ENCODE results near the gene SLC25A39. TPM values are rescaled to one million over a fixed set of nuclear protein-coding genes. Genes with fewer than 3 reads are reported as not detected.

SLC25A39 gene
- polyA plus RNA-seq, 3 donors from 2014 or later: 125 to 158 (median 127) TPM

GRCh38 chr17:44279666-44280391 is 44.8 kb downstream of the SLC25A39 start:
- Mint-ChIP-seq H3K27ac (peak overlapping the region; percentile 81 to 97 (median 87)), H3K4me3 (peak overlapping the region; percentile 46 to 72 (median 62)), H3K4me1 (peaks cover 22% of the 10 kb centered on the region in 2 donors), H3K36me3 (no peaks in the 10 kb centered on the region), H3K27me3 (ENCODE audit: low read depth in 3 of 3) (peaks cover 2 to 6% (median 5%) of the 10 kb centered on the region in 3 donors), H3K9me3 (no peaks in the 10 kb centered on the region)
- DNase-seq: peak; percentile 65 to 79 (median 73)

GRCh38 chr17:44279346-44279665 is 45.3 kb downstream of the SLC25A39 start:
- H3K9me3 Mint-ChIP-seq: no peaks in the 10 kb centered on the region
- H3K36me3 Mint-ChIP-seq: no peaks in the 10 kb centered on the region
- peak overlapping the region; percentile 46 to 72 (median 62) for H3K4me3 Mint-ChIP-seq
- DNase-seq: no peak
- peaks cover 22% of the 10 kb centered on the region in 2 donors for H3K4me1 Mint-ChIP-seq
- peak overlapping the region; percentile 81 to 97 (median 87) for H3K27ac Mint-ChIP-seq
- peaks cover 2 to 6% (median 5%) of the 10 kb centered on the region in 3 donors for H3K27me3 Mint-ChIP-seq (ENCODE audit: low read depth in 3 of 3)

GRCh38 chr17:44277976-44278375 is 46.6 kb downstream of the SLC25A39 start:
- Mint-ChIP-seq H3K4me1 (peaks cover 22% of the 10 kb centered on the region in 2 donors), H3K4me3 (no peak overlapping the region), H3K27ac (peak overlapping the region in 4 of 6 donors; percentile 46 to 84 (median 74)), H3K27me3 (ENCODE audit: low read depth in 3 of 3) (peaks cover 2 to 5% (median 5%) of the 10 kb centered on the region in 3 donors), H3K9me3 (no peaks in the 10 kb centered on the region), H3K36me3 (no peaks in the 10 kb centered on the region)
- DNase-seq: no peak

GRCh38 chr17:44273607-44274006 is 51.0 kb downstream of the SLC25A39 start:
- Mint-ChIP-seq H3K9me3 (no peaks in the 10 kb centered on the region), H3K4me3 (no peak overlapping the region), H3K27ac (no peak overlapping the region), H3K27me3 (ENCODE audit: low read depth in 3 of 3) (peaks cover 0 to 4% (median 0%) of the 10 kb centered on the region in 3 donors), H3K4me1 (peaks cover 0 to 1% of the 10 kb centered on the region in 2 donors), H3K36me3 (no peaks in the 10 kb centered on the region)
- DNase-seq: no peak

- peaks cover 0 to 4% (median 0%) of the 10 kb centered on the region in 3 donors for H3K27me3 Mint-ChIP-seq (ENCODE audit: low read depth in 3 of 3)
Observed at GRCh38 chr17:44272954-44273353, 51.7 kb downstream of the SLC25A39 start.

GRCh38 chr17:44272321-44272951 is 52.2 kb downstream of the SLC25A39 start:
- Mint-ChIP-seq H3K4me3 (no peak overlapping the region), H3K4me1 (no peaks in the 10 kb centered on the region)

More at GRCh38 chr17:44272954-44273353, 51.7 kb downstream of the SLC25A39 start:
- DNase-seq: no peak
- no peaks in the 10 kb centered on the region for H3K9me3 Mint-ChIP-seq
- no peak overlapping the region for H3K4me3 Mint-ChIP-seq
- H3K27ac Mint-ChIP-seq: no peak overlapping the region
- no peaks in the 10 kb centered on the region for H3K36me3 Mint-ChIP-seq
- H3K4me1 Mint-ChIP-seq: no peaks in the 10 kb centered on the region

More at GRCh38 chr17:44272321-44272951, 52.2 kb downstream of the SLC25A39 start:
- no peaks in the 10 kb centered on the region for H3K9me3 Mint-ChIP-seq
- DNase-seq: no peak
- H3K36me3 Mint-ChIP-seq: no peaks in the 10 kb centered on the region
- H3K27ac Mint-ChIP-seq: peak overlapping the region in 1 of 6 donors; percentile 80
- H3K27me3 Mint-ChIP-seq (ENCODE audit: low read depth in 3 of 3): peaks cover 0 to 4% (median 0%) of the 10 kb centered on the region in 3 donors

Other genes with a start within 250 kb of the SLC25A39 start
- gene HDAC5, start 201.2 kb downstream of the SLC25A39 start, polyA plus RNA-seq: 10 to 100 TPM; 12.0 to 28.7 (median 20.3) TPM
- gene HROB, start 182.9 kb downstream of the SLC25A39 start, polyA plus RNA-seq: 1 to 10 TPM in 1 of 3 donors, under 1 TPM in 1, not detected in 1; 0.22 to 1.0 TPM
- gene ASB16, start 154.1 kb downstream of the SLC25A39 start, polyA plus RNA-seq: under 1 TPM in 1 of 3 donors, not detected in 2; 0.27 TPM
- 10 to 100 TPM; 20.2 to 32.8 (median 26.5) TPM for gene TMUB2, start 137.9 kb downstream of the SLC25A39 start, polyA plus RNA-seq
- gene ATXN7L3, start 124.9 kb downstream of the SLC25A39 start, polyA plus RNA-seq: 10 to 100 TPM in 1 of 3 donors, 1 to 10 TPM in 2; 5.1 to 11.9 (median 6.8) TPM
- 10 to 100 TPM in 2 of 3 donors, 1 to 10 TPM in 1; 7.2 to 68.8 (median 21.6) TPM for gene UBTF, start 105.1 kb downstream of the SLC25A39 start, polyA plus RNA-seq
- under 1 TPM in 1 of 3 donors, not detected in 2; 0.23 TPM for gene SLC4A1, start 56.7 kb downstream of the SLC25A39 start, polyA plus RNA-seq
- gene RUNDC3A, start 16.2 kb downstream of the SLC25A39 start, polyA plus RNA-seq: not detected
- 100 to 1,000 TPM in 1 of 3 donors, 10 to 100 TPM in 2; 50.9 to 103 (median 73.3) TPM for gene GRN, start 20.5 kb upstream of the SLC25A39 start, polyA plus RNA-seq
- gene FAM171A2, start 39.0 kb upstream of the SLC25A39 start, polyA plus RNA-seq: under 1 TPM in 1 of 3 donors, not detected in 2; 0.07 TPM
- 1 to 10 TPM; 1.9 to 9.3 (median 2.8) TPM for gene ITGA2B, start 64.8 kb upstream of the SLC25A39 start, polyA plus RNA-seq
- gene GPATCH8, start 178.6 kb upstream of the SLC25A39 start, polyA plus RNA-seq: 100 to 1,000 TPM in 1 of 3 donors, 10 to 100 TPM in 2; 15.5 to 101 (median 22.1) TPM
- 1 to 10 TPM in 1 of 3 donors, under 1 TPM in 2; 0.56 to 3.3 (median 0.97) TPM for gene FZD2, start 232.7 kb upstream of the SLC25A39 start, polyA plus RNA-seq

All from immature natural killer cell (primary cell).